CD4-positive, alpha-beta T cell treated with Interleukin-15 for 4 hours (primary cell): ENCODE results near the gene MSANTD1.

Experiments
- DNase-seq: peaks from one replicate; pipeline ENCODE4 v3.0.0-alpha.2; 2020; ENCODE audit warnings: low spot score

Gene MSANTD1

GRCh38 chr4:3233391-3234071 is 15.4 kb upstream of the MSANTD1 start:
- no peak for DNase-seq

- no peak for DNase-seq
These were observed 14.6 kb upstream of the MSANTD1 start for GRCh38 chr4:3234171-3235029.

GRCh38 chr4:3235030-3235345 is 14.0 kb upstream of the MSANTD1 start:
- no peak for DNase-seq

- no peak for DNase-seq
These were observed 13.4 kb upstream of the MSANTD1 start for GRCh38 chr4:3235581-3235980.

- no peak for DNase-seq
These were observed 12.6 kb upstream of the MSANTD1 start for GRCh38 chr4:3236326-3236878.

GRCh38 chr4:3237266-3237665 is 11.7 kb upstream of the MSANTD1 start:
- DNase-seq, result no peak

GRCh38 chr4:3237712-3238560 is 11.0 kb upstream of the MSANTD1 start:
- DNase-seq, result no peak

- no peak for DNase-seq
These were observed 10.2 kb upstream of the MSANTD1 start for GRCh38 chr4:3238721-3239120.

GRCh38 chr4:3239303-3239702 is 9.7 kb upstream of the MSANTD1 start:
- no peak for DNase-seq

GRCh38 chr4:3239998-3240920 is 8.7 kb upstream of the MSANTD1 start:
- no peak for DNase-seq

GRCh38 chr4:3240936-3241522 is 7.9 kb upstream of the MSANTD1 start:
- no peak for DNase-seq

- no peak for DNase-seq
These were observed 6.9 kb upstream of the MSANTD1 start for GRCh38 chr4:3241898-3242524.

- DNase-seq, result no peak
These were observed 5.7 kb upstream of the MSANTD1 start for GRCh38 chr4:3243136-3243780.

GRCh38 chr4:3244002-3244401 is 5.0 kb upstream of the MSANTD1 start:
- no peak for DNase-seq

GRCh38 chr4:3244747-3245146 is 4.2 kb upstream of the MSANTD1 start:
- DNase-seq, result no peak

GRCh38 chr4:3245676-3246075 is 3.3 kb upstream of the MSANTD1 start:
- DNase-seq, result no peak

- no peak for DNase-seq
These were observed 2.2 kb upstream of the MSANTD1 start for GRCh38 chr4:3246458-3247398.

- no peak for DNase-seq
These were observed 1.4 kb upstream of the MSANTD1 start for GRCh38 chr4:3247399-3248177.
